ENCODE results near the gene MVD.

MVD gene
- 38.2 to 61.3 (median 43.0) reads per million in 3 experiments for total RNA-seq

GRCh38 chr16:88662843-88663606 lies at the start of gene MVD:
Gene MVD (minus strand): TSS chr16:88663091. CDS start chr16:88663080, 11 bp downstream.
- DNase-seq = peak; percentile 95

GRCh38 chr16:88712362-88712979 lies 49.6 kb upstream of the MVD start:
- no peak for DNase-seq

GRCh38 chr16:88711750-88712340 lies 49.0 kb upstream of the MVD start:
- DNase-seq = no peak

- no peak for DNase-seq
These were observed 47.7 kb upstream of the MVD start for GRCh38 chr16:88710556-88710955.

- DNase-seq = no peak
These were observed 44.3 kb upstream of the MVD start for GRCh38 chr16:88706965-88707826.

GRCh38 chr16:88706229-88706964 lies 43.5 kb upstream of the MVD start, which contains the start of the genes CTU2 and RNF166:
Gene CTU2 (plus strand): TSS chr16:88706503. CDS start chr16:88706531, 28 bp downstream.
Gene RNF166 (minus strand): TSS chr16:88706408. CDS start chr16:88706325, 83 bp downstream.
- peak; percentile 91 for DNase-seq

- no peak for DNase-seq
These were observed 42.9 kb upstream of the MVD start for GRCh38 chr16:88705801-88706228.

GRCh38 chr16:88705076-88705684 lies 42.3 kb upstream of the MVD start:
- peak; percentile 54 for DNase-seq

- peak; percentile 73 for DNase-seq
These were observed 40.8 kb upstream of the MVD start for GRCh38 chr16:88703486-88704309.

- no peak for DNase-seq
These were observed 39.7 kb upstream of the MVD start for GRCh38 chr16:88702371-88703210.

- no peak for DNase-seq
These were observed 38.9 kb upstream of the MVD start for GRCh38 chr16:88701581-88702370.

GRCh38 chr16:88700636-88701482 lies 38.0 kb upstream of the MVD start:
- peak; percentile 97 for DNase-seq

- DNase-seq = no peak
These were observed 37.4 kb upstream of the MVD start for GRCh38 chr16:88700322-88700635.

GRCh38 chr16:88699180-88699579 lies 36.3 kb upstream of the MVD start:
- no peak for DNase-seq

GRCh38 chr16:88698646-88699045 lies 35.8 kb upstream of the MVD start:
- DNase-seq = no peak

- DNase-seq = no peak
These were observed 35.1 kb upstream of the MVD start for GRCh38 chr16:88697831-88698615.
